Measurements from ENCODE around the gene IL22RA1. TPM values are rescaled to one million over a fixed set of nuclear protein-coding genes. Genes with fewer than 3 reads are reported as not detected.

IL22RA1 gene
- total and polyA plus RNA-seq, 2 donors (not counting 1 experiment from before 2014, with no cell fraction given): under 0.01 to 0.03 TPM

DNA sequence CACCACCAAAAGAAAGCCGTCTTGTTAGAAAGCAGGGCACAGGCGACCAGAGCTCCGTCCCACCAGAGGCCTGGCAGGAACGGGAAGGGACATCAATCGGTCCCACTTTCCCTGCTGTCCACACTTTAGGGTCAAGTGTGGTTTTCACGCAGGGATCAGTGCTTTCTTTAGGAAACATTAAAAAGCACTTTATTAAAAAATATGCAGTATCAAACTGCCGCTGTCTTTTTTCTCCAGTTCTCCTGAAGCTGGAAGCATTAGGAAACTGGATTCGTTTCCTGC lies 43.7 kb upstream of the IL22RA1 start:
- Histone ChIP-seq H3K4me3 (replicated peaks in 1 of 4; ENCODE audit: control extremely low read depth in 1 of 4, insufficient read depth in 1 of 4, low read depth in 3 of 4, low read length in 4 of 4) (peak overlapping the region in 2 of 4 experiments; percentile 17 to 49), H4K20me1 (ENCODE audit: control insufficient read depth, extremely low read depth, insufficient read depth, low read length) (no peaks in the 10 kb centered on the region), H3K79me2 (ENCODE audit: control insufficient read depth, insufficient read depth, low read length) (no peaks in the 10 kb centered on the region), H3K9ac (ENCODE audit: insufficient read depth, low read length) (no peak overlapping the region), H3K9me3 (ENCODE audit: control insufficient read depth, insufficient read depth, low read depth, low read length) (no peaks in the 10 kb centered on the region), H3K4me2 (ENCODE audit: extremely low read depth, insufficient read depth, low read length) (peak overlapping the region; percentile 13), H3K27ac (ENCODE audit: insufficient read depth, low read length) (no peak overlapping the region), H3K27me3 (ENCODE audit: control insufficient read depth, insufficient read depth, low read length) (peaks cover 23% of the 10 kb centered on the region), H2AFZ (ENCODE audit: low read length) (no peak overlapping the region), H3K36me3 (ENCODE audit: control insufficient read depth, insufficient read depth, low read length) (no peaks in the 10 kb centered on the region), H3K4me1 (ENCODE audit: control insufficient read depth, extremely low read depth, insufficient read depth, low read length) (no peaks in the 10 kb centered on the region)
- peak; percentile 57 for TF ChIP-seq EZH2 (IDR thresholded peaks at IDR 0.05; ENCODE audit: low read length, missing control alignments)
- TF ChIP-seq, protein P1, sequence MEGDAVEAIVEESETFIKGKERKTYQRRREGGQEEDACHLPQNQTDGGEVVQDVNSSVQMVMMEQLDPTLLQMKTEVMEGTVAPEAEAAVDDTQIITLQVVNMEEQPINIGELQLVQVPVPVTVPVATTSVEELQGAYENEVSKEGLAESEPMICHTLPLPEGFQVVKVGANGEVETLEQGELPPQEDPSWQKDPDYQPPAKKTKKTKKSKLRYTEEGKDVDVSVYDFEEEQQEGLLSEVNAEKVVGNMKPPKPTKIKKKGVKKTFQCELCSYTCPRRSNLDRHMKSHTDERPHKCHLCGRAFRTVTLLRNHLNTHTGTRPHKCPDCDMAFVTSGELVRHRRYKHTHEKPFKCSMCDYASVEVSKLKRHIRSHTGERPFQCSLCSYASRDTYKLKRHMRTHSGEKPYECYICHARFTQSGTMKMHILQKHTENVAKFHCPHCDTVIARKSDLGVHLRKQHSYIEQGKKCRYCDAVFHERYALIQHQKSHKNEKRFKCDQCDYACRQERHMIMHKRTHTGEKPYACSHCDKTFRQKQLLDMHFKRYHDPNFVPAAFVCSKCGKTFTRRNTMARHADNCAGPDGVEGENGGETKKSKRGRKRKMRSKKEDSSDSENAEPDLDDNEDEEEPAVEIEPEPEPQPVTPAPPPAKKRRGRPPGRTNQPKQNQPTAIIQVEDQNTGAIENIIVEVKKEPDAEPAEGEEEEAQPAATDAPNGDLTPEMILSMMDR (conservative IDR thresholded peaks at IDR 0.05 in 1 of 2, IDR thresholded peaks at IDR 0.05 in 1 of 2; ENCODE audit: low read depth in 1 of 2, low read length in 2 of 2): no peak
- DNase-seq (ENCODE audit: low read depth in 2 of 2): no peak

DNA sequence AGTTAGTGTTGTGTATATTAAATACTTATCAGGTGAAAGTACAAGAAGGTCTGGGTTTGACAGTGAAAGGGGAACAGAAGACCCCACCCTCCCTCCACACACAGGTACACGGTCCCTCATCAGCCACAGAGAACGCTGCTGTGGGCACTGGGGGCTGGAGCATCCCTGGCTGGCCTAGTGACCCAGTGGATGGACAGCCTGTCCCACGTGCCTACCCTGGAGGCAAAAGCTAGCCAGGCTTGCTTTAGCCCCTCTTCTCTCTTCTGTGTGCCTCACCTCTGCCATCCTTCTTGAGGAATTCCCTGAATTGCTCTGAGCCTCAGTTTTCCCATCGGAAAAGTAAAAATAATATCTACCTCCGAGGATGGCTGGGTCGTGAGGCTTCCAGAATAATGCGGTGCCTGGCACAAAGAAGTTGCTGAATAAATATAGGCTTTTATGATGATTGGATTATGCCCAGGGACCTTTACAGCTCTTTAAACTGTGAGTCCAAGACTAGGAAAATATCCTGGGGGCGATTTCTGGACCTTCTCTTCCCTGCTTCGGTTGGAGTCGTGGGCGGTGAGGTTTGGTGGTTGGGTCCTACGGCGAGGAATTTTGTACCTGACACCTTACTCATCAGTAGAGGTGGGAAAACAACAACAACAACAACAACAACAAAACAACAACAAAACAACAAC lies 43.2 kb upstream of the IL22RA1 start:
- Histone ChIP-seq H3K9ac (ENCODE audit: insufficient read depth, low read length) (no peak overlapping the region), H3K27me3 (ENCODE audit: control insufficient read depth, insufficient read depth, low read length) (peaks cover 23% of the 10 kb centered on the region), H3K4me1 (ENCODE audit: control insufficient read depth, extremely low read depth, insufficient read depth, low read length) (no peaks in the 10 kb centered on the region), H4K20me1 (ENCODE audit: control insufficient read depth, extremely low read depth, insufficient read depth, low read length) (no peaks in the 10 kb centered on the region), H2AFZ (ENCODE audit: low read length) (no peak overlapping the region), H3K9me3 (ENCODE audit: control insufficient read depth, insufficient read depth, low read depth, low read length) (no peaks in the 10 kb centered on the region), H3K4me3 (replicated peaks in 1 of 4; ENCODE audit: control extremely low read depth in 1 of 4, insufficient read depth in 1 of 4, low read depth in 3 of 4, low read length in 4 of 4) (no peak overlapping the region), H3K27ac (ENCODE audit: insufficient read depth, low read length) (no peak overlapping the region), H3K79me2 (ENCODE audit: control insufficient read depth, insufficient read depth, low read length) (no peaks in the 10 kb centered on the region), H3K36me3 (ENCODE audit: control insufficient read depth, insufficient read depth, low read length) (no peaks in the 10 kb centered on the region), H3K4me2 (ENCODE audit: extremely low read depth, insufficient read depth, low read length) (no peak overlapping the region)
- DNase-seq (ENCODE audit: low read depth in 2 of 2): no peak
- TF ChIP-seq, protein P1 (conservative IDR thresholded peaks at IDR 0.05 in 1 of 2, IDR thresholded peaks at IDR 0.05 in 1 of 2; ENCODE audit: low read depth in 1 of 2, low read length in 2 of 2): no peak
- TF ChIP-seq EZH2 (IDR thresholded peaks at IDR 0.05; ENCODE audit: low read length, missing control alignments): no peak

DNA sequence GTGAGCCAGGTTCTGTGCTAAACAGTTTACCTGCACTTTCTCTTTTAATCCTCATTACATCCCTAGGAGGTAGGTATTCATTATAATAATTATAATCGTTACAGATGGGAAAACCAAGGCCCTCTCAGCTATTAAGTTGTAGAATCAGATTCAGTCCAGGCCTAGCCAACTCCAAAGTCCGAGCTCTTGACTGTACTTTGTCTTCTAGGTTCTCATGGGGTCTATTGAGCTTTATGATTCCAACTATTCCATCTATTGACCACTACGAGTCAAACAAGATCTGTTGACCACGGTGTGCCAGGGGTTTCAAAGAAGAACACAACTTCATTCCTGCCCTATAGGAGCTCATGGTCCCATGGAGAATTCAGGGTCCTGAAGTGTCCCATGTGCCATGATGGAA lies 42.1 kb upstream of the IL22RA1 start:
- Histone ChIP-seq H3K9me3 (ENCODE audit: control insufficient read depth, insufficient read depth, low read depth, low read length) (no peaks in the 10 kb centered on the region), H3K4me1 (ENCODE audit: control insufficient read depth, extremely low read depth, insufficient read depth, low read length) (no peaks in the 10 kb centered on the region), H3K36me3 (ENCODE audit: control insufficient read depth, insufficient read depth, low read length) (no peaks in the 10 kb centered on the region), H2AFZ (ENCODE audit: low read length) (no peak overlapping the region), H3K4me3 (replicated peaks in 1 of 4; ENCODE audit: control extremely low read depth in 1 of 4, insufficient read depth in 1 of 4, low read depth in 3 of 4, low read length in 4 of 4) (no peak overlapping the region), H3K79me2 (ENCODE audit: control insufficient read depth, insufficient read depth, low read length) (no peaks in the 10 kb centered on the region), H3K4me2 (ENCODE audit: extremely low read depth, insufficient read depth, low read length) (no peak overlapping the region), H3K27ac (ENCODE audit: insufficient read depth, low read length) (no peak overlapping the region), H3K9ac (ENCODE audit: insufficient read depth, low read length) (no peak overlapping the region), H3K27me3 (ENCODE audit: control insufficient read depth, insufficient read depth, low read length) (peaks cover 23% of the 10 kb centered on the region), H4K20me1 (ENCODE audit: control insufficient read depth, extremely low read depth, insufficient read depth, low read length) (no peaks in the 10 kb centered on the region)
- DNase-seq (ENCODE audit: low read depth in 2 of 2): no peak
- TF ChIP-seq, protein P1 (conservative IDR thresholded peaks at IDR 0.05 in 1 of 2, IDR thresholded peaks at IDR 0.05 in 1 of 2; ENCODE audit: low read depth in 1 of 2, low read length in 2 of 2): no peak
- no peak for TF ChIP-seq EZH2 (IDR thresholded peaks at IDR 0.05; ENCODE audit: low read length, missing control alignments)

Data from fibroblast of lung (primary cell).